H9 (cell line): Measurements from ENCODE around the gene XPNPEP3. TPM values are rescaled to one million over a fixed set of nuclear protein-coding genes. Genes with fewer than 3 reads are reported as not detected.

ENCODE experiments used
- DNase-seq: peaks from one replicate; pipeline ENCODE4 v3.0.0-alpha.2; 2017
- H2AFZ ChIP-seq: one replicate; pipeline ENCODE4 v1.6.1; 2013; ENCODE audit warnings: mild to moderate bottlenecking, low read length, control low read depth, moderate library complexity
- H2AK5ac ChIP-seq: 2 replicates; pipeline ENCODE4 v1.6.1; 2013; ENCODE audit warnings: low read length, control low read depth, mixed read lengths; ENCODE audit not compliant: insufficient read length
- H2BK120ac ChIP-seq: one replicate; pipeline ENCODE4 v1.6.1; 2013; ENCODE audit warnings: low read depth, mild to moderate bottlenecking, low read length, control low read depth, inconsistent platforms; ENCODE audit not compliant: poor library complexity, severe bottlenecking
- H2BK12ac ChIP-seq: 2 replicates; pipeline ENCODE4 v1.6.1; 2013; ENCODE audit warnings: low read length, control low read depth, mixed read lengths, low read depth; ENCODE audit not compliant: insufficient read length
- H2BK15ac ChIP-seq: 2 replicates; pipeline ENCODE4 v1.6.1; 2013; ENCODE audit warnings: low read depth, low read length, control low read depth
- H2BK20ac ChIP-seq: one replicate; pipeline ENCODE4 v1.6.1; 2013; ENCODE audit warnings: low read depth, mild to moderate bottlenecking, low read length, control low read depth, inconsistent platforms; ENCODE audit not compliant: poor library complexity, severe bottlenecking
- H2BK5ac ChIP-seq: 2 replicates; pipeline ENCODE4 v1.6.1; 2013; ENCODE audit warnings: low read length, control low read depth, mixed read lengths; ENCODE audit not compliant: insufficient read length
- H3K14ac ChIP-seq: 2 replicates; pipeline ENCODE4 v1.6.1; 2013; ENCODE audit warnings: low read length, control low read depth; ENCODE audit not compliant: insufficient read depth
- H3K18ac ChIP-seq: 2 replicates; pipeline ENCODE4 v1.6.1; 2013; ENCODE audit warnings: low read depth, mild to moderate bottlenecking, mixed read lengths, low read length, control low read depth; ENCODE audit not compliant: insufficient read length
- H3K23ac ChIP-seq: 2 replicates; pipeline ENCODE4 v1.6.1; 2013; ENCODE audit warnings: low read length, control low read depth, mixed read lengths, low read depth; ENCODE audit not compliant: insufficient read length
- H3K23me2 ChIP-seq: 2 replicates; pipeline ENCODE4 v1.6.1; 2013; ENCODE audit warnings: low read depth, mild to moderate bottlenecking, mixed read lengths, low read length, control low read depth; ENCODE audit not compliant: insufficient read length, poor library complexity, severe bottlenecking
- H3K27ac ChIP-seq: 2 replicates; pipeline ENCODE4 v1.5.1; 2013; ENCODE audit warnings: low read length, control low read depth, mixed read lengths, low read depth; ENCODE audit not compliant: insufficient read length
- H3K27me3 ChIP-seq: 2 replicates; pipeline ENCODE4 v1.6.1; 2013; ENCODE audit warnings: low read length, control low read depth, inconsistent platforms; ENCODE audit not compliant: insufficient read depth
- H3K4ac ChIP-seq: 2 replicates; pipeline ENCODE4 v1.6.1; 2013; ENCODE audit warnings: low read depth, mild to moderate bottlenecking, control low read depth, inconsistent platforms, low read length, moderate library complexity
- H3K4me1 ChIP-seq: 2 replicates; pipeline ENCODE4 v1.6.1; 2013; ENCODE audit warnings: low read length, control low read depth, inconsistent platforms; ENCODE audit not compliant: insufficient read depth
- H3K4me2 ChIP-seq: 2 replicates; pipeline ENCODE4 v1.6.1; 2013; ENCODE audit warnings: low read length, control low read depth, mixed read lengths; ENCODE audit not compliant: insufficient read length, insufficient read depth
- H3K56ac ChIP-seq: 2 replicates; pipeline ENCODE4 v1.6.1; 2013; ENCODE audit warnings: low read depth, mild to moderate bottlenecking, mixed read lengths, low read length, control low read depth; ENCODE audit not compliant: insufficient read length
- H3K79me1 ChIP-seq: 2 replicates; pipeline ENCODE4 v1.6.1; 2013; ENCODE audit warnings: low read depth, mild to moderate bottlenecking, moderate library complexity, low read length, control low read depth, inconsistent platforms; ENCODE audit not compliant: insufficient read depth, poor library complexity, severe bottlenecking
- H3K79me2 ChIP-seq: 2 replicates; pipeline ENCODE4 v1.6.1; 2013; ENCODE audit warnings: low read length, control low read depth, inconsistent platforms; ENCODE audit not compliant: insufficient read depth
- H3K9ac ChIP-seq: 2 replicates; pipeline ENCODE4 v1.6.1; 2013; ENCODE audit warnings: low read length, control low read depth, mixed read lengths; ENCODE audit not compliant: insufficient read length; ENCODE audit errors: extremely low read depth
- H3K9me3 ChIP-seq: one replicate; pipeline ENCODE4 v1.6.1; 2013; ENCODE audit warnings: low read depth, low read length, inconsistent platforms; ENCODE audit not compliant: control insufficient read depth
- H3T11ph ChIP-seq: one replicate; pipeline ENCODE4 v1.6.1; 2013; ENCODE audit warnings: mild to moderate bottlenecking, low read length, control low read depth, inconsistent platforms
- H4K20me1 ChIP-seq: one replicate; pipeline ENCODE4 v1.6.1; 2013; ENCODE audit not compliant: control insufficient read depth, insufficient read length, insufficient read depth
- H4K5ac ChIP-seq: 2 replicates; pipeline ENCODE4 v1.6.1; 2013; ENCODE audit warnings: low read depth, mild to moderate bottlenecking, mixed read lengths, low read length, control low read depth; ENCODE audit not compliant: insufficient read length
- H4K8ac ChIP-seq: replicated peaks from 2 replicates; pipeline ENCODE4 v1.6.1; 2013; ENCODE audit warnings: low read length, control low read depth, mixed read lengths, low read depth; ENCODE audit not compliant: insufficient read length
- H4K91ac ChIP-seq: 2 replicates; pipeline ENCODE4 v1.6.1; 2013; ENCODE audit warnings: low read depth, mild to moderate bottlenecking, moderate library complexity, mixed read lengths, low read length, control low read depth; ENCODE audit not compliant: insufficient read length
- H3K27ac Mint-ChIP-seq, 3 experiments: 2 replicates in 2 of 3; 3 replicates in 1 of 3; pipeline ENCODE4 v1.8.0; 2020 to 2021; ENCODE audit warnings: mixed read lengths in 3 of 3, mild to moderate bottlenecking in 1 of 3, moderate library complexity in 1 of 3
- H3K27me3 Mint-ChIP-seq: 2 replicates; pipeline ENCODE4 v1.8.0; 2021; ENCODE audit warnings: low read depth, mild to moderate bottlenecking, moderate library complexity, mixed read lengths
- H3K36me3 Mint-ChIP-seq, 3 experiments: 2 replicates in 2 of 3; 3 replicates in 1 of 3; pipeline ENCODE4 v1.8.0; 2020 to 2021; ENCODE audit warnings: low read depth in 3 of 3, mixed read lengths in 3 of 3; ENCODE audit not compliant: insufficient read depth in 1 of 3
- H3K4me1 Mint-ChIP-seq, 2 experiments: 2 replicates each; pipeline ENCODE4 v1.8.0; 2020; ENCODE audit warnings: mixed read lengths in 2 of 2
- H3K4me3 Mint-ChIP-seq, 2 experiments: 2 replicates in 1 of 2; 3 replicates in 1 of 2; pipeline ENCODE4 v1.8.0; 2020 to 2021; ENCODE audit warnings: mild to moderate bottlenecking in 2 of 2, mixed read lengths in 2 of 2, moderate library complexity in 1 of 2
- H3K9me3 Mint-ChIP-seq, 2 experiments: 2 replicates in 1 of 2; 3 replicates in 1 of 2; pipeline ENCODE4 v1.8.0; 2020; ENCODE audit warnings: mild to moderate bottlenecking in 2 of 2, mixed read lengths in 2 of 2, moderate library complexity in 1 of 2
- WGBS: extraction: QIAGEN DNeasy Blood & Tissue Kit; methylation state at CpG from one replicate; pipeline ENCODE4 v1.1.7; 2013; ENCODE audit warnings: missing lambda C conversion rate, low lambda C conversion rate, mixed read lengths; ENCODE audit not compliant: insufficient read length; ENCODE audit errors: extremely low coverage; 5-methylcytosine and 5-hydroxymethylcytosine counted together
- total RNA-seq: library from RNA; stranded (reverse); gene quantifications from 2 replicates; pipeline ENCODE4 v1.2.1, GENCODE V29; 2021
- TF ChIP-seq, protein P1 (sequence below): fragments of 200-600 bp; sonication (generic); conservative IDR thresholded peaks from 3 replicates; pipeline ENCODE4 v1.8.0; 2021; ENCODE audit warnings: antibody characterized with exemption, mild to moderate bottlenecking

Gene XPNPEP3
- total RNA-seq, 1 experiment from 2014 or later = 18.3 TPM

DNA sequence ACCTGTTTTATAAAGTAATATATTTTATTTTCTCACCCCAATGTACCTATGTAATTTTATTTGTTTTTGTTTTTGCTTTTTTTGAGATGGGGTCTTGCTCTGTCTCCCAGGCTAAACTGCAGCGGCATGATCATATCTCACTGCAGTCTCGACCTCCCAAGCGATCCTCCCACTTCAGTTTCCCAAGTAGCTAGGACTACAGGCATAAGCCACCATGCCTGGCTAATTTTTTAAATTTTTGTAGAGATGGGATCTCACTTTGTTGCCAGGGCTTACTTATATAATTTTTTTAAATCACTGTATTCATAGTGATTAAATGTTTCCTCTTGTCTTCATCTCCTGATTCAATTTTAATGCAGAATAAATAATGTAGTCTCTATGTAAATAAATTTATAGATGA, 18.2 kb downstream of the XPNPEP3 start:
- Histone ChIP-seq H2AK5ac (no peak overlapping the region), H4K20me1 (no peaks in the 10 kb centered on the region), H3K23me2 (no peaks in the 10 kb centered on the region), H3K4ac (no peak overlapping the region), H3K14ac (no peak overlapping the region), H3T11ph (no peak overlapping the region), H3K9ac (no peak overlapping the region), H3K79me1 (no peaks in the 10 kb centered on the region), H3K18ac (no peak overlapping the region), H3K9me3 (no peaks in the 10 kb centered on the region), H3K4me2 (no peak overlapping the region), H2BK5ac (no peak overlapping the region), H3K79me2 (no peaks in the 10 kb centered on the region), H2BK20ac (no peak overlapping the region), H4K5ac (no peak overlapping the region), H2AFZ (no peak overlapping the region), H4K91ac (no peak overlapping the region), H2BK120ac (no peak overlapping the region), H4K8ac (no peak overlapping the region), H2BK15ac (no peak overlapping the region), H2BK12ac (no peak overlapping the region), H3K27ac (no peak overlapping the region), H3K56ac (no peak overlapping the region), H3K4me1 (no peaks in the 10 kb centered on the region), H3K23ac (no peak overlapping the region), H3K27me3 (no peaks in the 10 kb centered on the region)
- no peaks in the 10 kb centered on the region for H3K4me1 Mint-ChIP-seq
- peaks cover 2 to 9% (median 4%) of the 10 kb centered on the region in 3 experiments; a peak in 5 of 7 replicates for H3K36me3 Mint-ChIP-seq
- no CpG with 5 or more reads among the region's 3 CpGs for WGBS
- no peaks in the 10 kb centered on the region for H3K27me3 Mint-ChIP-seq
- TF ChIP-seq, protein P1, sequence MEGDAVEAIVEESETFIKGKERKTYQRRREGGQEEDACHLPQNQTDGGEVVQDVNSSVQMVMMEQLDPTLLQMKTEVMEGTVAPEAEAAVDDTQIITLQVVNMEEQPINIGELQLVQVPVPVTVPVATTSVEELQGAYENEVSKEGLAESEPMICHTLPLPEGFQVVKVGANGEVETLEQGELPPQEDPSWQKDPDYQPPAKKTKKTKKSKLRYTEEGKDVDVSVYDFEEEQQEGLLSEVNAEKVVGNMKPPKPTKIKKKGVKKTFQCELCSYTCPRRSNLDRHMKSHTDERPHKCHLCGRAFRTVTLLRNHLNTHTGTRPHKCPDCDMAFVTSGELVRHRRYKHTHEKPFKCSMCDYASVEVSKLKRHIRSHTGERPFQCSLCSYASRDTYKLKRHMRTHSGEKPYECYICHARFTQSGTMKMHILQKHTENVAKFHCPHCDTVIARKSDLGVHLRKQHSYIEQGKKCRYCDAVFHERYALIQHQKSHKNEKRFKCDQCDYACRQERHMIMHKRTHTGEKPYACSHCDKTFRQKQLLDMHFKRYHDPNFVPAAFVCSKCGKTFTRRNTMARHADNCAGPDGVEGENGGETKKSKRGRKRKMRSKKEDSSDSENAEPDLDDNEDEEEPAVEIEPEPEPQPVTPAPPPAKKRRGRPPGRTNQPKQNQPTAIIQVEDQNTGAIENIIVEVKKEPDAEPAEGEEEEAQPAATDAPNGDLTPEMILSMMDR = no peak
- H3K27ac Mint-ChIP-seq = no peak overlapping the region
- no peak for DNase-seq
- H3K9me3 Mint-ChIP-seq = no peaks in the 10 kb centered on the region
- H3K4me3 Mint-ChIP-seq = no peak overlapping the region
